Adipocyte (in vitro differentiated cells): ENCODE measurements around the gene PDZK1IP1.
"Not testable (repeated sequence)": the region's sequence is repeated elsewhere in the genome, so short reads cannot be mapped to it uniquely, and the experiment has no call there.

Source experiments
- DNase-seq: peaks from one replicate; pipeline ENCODE4 v3.0.0-alpha.2; 2015; ENCODE audit warnings: low read depth
- H3K27me3 ChIP-seq: replicated peaks from 2 replicates; pipeline ENCODE4 v1.7.0; 2013; ENCODE audit warnings: mild to moderate bottlenecking, low read length, moderate library complexity; ENCODE audit not compliant: control insufficient read depth, insufficient read depth
- H3K36me3 ChIP-seq: 2 replicates; pipeline ENCODE4 v1.7.0; 2013; ENCODE audit warnings: low read length, mild to moderate bottlenecking, moderate library complexity; ENCODE audit not compliant: control insufficient read depth, insufficient read depth, severe bottlenecking
- H3K4me1 ChIP-seq: 2 replicates; pipeline ENCODE4 v1.7.0; 2013; ENCODE audit warnings: mild to moderate bottlenecking, low read length, moderate library complexity; ENCODE audit not compliant: control insufficient read depth, insufficient read depth
- H3K4me3 ChIP-seq: 2 replicates; pipeline ENCODE4 v1.7.0; 2013; ENCODE audit warnings: mild to moderate bottlenecking, low read length, moderate library complexity
- H3K9ac ChIP-seq: 2 replicates; pipeline ENCODE4 v1.7.0; 2013; ENCODE audit warnings: mild to moderate bottlenecking, low read length, moderate library complexity
- H3K9me3 ChIP-seq: 2 replicates; pipeline ENCODE4 v1.7.0; 2013; ENCODE audit warnings: mild to moderate bottlenecking, low read length, moderate library complexity; ENCODE audit not compliant: control insufficient read depth

The PDZK1IP1 gene

GRCh38 chr1:47146495-47146894 is 43.3 kb downstream of the PDZK1IP1 start:
- not testable (repeated sequence) for H3K4me3 ChIP-seq, H3K4me1 ChIP-seq, H3K36me3 ChIP-seq, H3K27me3 ChIP-seq, H3K9me3 ChIP-seq, DNase-seq, H3K9ac ChIP-seq

DNA sequence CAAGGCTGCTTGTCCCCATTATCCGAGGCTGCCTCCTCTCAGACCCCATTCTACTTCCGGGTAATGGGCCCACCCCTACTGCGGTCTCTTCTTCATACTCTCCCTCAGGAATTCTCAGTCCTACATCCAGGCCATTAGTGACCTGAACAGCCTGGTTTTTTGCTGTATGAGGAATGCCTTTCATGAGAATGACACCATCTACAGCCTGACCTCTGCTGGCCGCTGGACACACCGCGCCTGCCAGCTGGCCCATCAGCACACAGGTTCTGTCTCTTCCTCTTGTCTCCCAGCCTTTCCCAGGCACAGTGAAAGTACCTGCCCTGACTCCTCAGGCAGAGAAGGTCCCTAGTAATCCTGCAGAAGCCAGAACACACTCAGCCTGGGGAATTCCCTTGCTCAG is 46.2 kb downstream of the PDZK1IP1 start:
- H3K9me3 ChIP-seq, H3K36me3 ChIP-seq, H3K4me3 ChIP-seq, DNase-seq, H3K9ac ChIP-seq, H3K4me1 ChIP-seq, H3K27me3 ChIP-seq: not testable (repeated sequence)

- H3K4me3 ChIP-seq, H3K9me3 ChIP-seq, H3K36me3 ChIP-seq, DNase-seq, H3K27me3 ChIP-seq, H3K9ac ChIP-seq, H3K4me1 ChIP-seq: not testable (repeated sequence)
Observed at GRCh38 chr1:47140358-47140757, 49.5 kb downstream of the PDZK1IP1 start.

DNA sequence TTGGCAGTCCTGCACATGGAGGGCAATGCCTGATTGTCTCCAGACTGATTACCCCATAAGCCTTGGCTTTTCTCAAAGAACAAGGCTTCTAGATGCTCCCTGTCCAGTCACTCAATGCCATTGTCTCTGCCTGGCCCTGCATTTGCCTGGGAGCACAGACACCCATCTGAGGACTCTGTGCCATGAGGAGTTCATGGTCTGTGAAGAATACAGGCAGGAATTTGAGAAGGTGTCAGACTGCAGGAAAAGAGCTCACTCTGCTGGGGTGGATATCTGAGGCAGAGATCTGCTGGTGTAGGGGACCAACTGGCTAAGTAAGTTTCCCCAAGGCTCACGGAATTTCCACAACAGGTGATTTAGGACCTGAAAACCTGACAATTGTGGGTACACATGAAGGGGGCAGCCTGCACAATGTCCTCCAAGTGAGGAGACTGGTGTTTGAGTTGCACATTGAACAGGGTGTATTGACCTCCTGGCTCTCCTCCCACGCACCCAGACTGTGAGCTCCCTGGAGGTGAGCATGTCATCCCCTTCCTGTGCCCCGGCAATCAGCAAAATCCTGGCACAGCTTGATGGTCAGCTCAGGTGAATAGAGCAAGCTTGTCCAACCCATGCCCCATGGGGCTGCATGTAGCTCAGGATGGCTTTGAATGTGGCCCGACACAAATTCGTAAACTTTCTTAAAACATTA is 51.8 kb downstream of the PDZK1IP1 start:
- no peak for DNase-seq
- no peak overlapping the region for H3K9ac ChIP-seq
- H3K4me1 ChIP-seq = no peaks in the 10 kb centered on the region
- no peaks in the 10 kb centered on the region for H3K27me3 ChIP-seq
- no peak overlapping the region for H3K4me3 ChIP-seq
- no peaks in the 10 kb centered on the region for H3K36me3 ChIP-seq
- H3K9me3 ChIP-seq = no peaks in the 10 kb centered on the region

DNA sequence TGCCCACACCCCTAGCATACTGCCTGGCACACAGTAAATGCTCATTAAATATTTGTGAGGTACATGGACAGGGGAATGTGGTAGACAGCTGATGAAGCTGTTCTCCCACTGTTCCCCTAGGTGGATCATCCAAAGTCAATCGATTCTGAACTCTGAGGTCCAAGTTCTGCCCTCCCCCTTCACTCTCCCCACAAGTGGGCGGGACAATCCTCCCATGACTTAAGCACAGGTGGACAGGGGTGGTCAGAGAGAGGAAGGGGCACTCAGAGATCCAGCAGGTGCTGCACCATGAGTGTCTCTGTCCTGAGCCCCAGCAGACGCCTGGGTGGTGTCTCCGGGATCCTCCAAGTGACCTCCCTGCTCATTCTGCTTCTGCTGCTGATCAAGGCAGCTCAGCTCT is 52.6 kb downstream of the PDZK1IP1 start, which contains the start of gene CYP4A22:
Gene CYP4A22 (plus strand): TSS at position 244 of the 400 bp plus-strand sequence. CDS start 45 bp downstream, at position 289.
- H3K27me3 ChIP-seq = no peaks in the 10 kb centered on the region
- DNase-seq = no peak
- no peaks in the 10 kb centered on the region for H3K36me3 ChIP-seq
- H3K9ac ChIP-seq = no peak within 1 kb of the TSS
- no peaks in the 10 kb centered on the region for H3K9me3 ChIP-seq
- no peaks in the 10 kb centered on the region for H3K4me1 ChIP-seq
- H3K4me3 ChIP-seq = no peak within 1 kb of the TSS
